ENCODE results near the gene HACL1. TPM values are rescaled to one million over a fixed set of nuclear protein-coding genes. Genes with fewer than 3 reads are reported as not detected.

The HACL1 gene
- total and polyA plus RNA-seq, 2 donors (not counting 3 experiments of a cell fraction or from before 2014, with no cell fraction given): 16.5 to 27.4 TPM

GRCh38 chr3:15628967-15629366, 27.6 kb upstream of the HACL1 start:
- Histone ChIP-seq H3K79me2 (ENCODE audit: control insufficient read depth, insufficient read depth, low read length) (no peaks in the 10 kb centered on the region), H3K9me3 (replicated peaks; ENCODE audit: control insufficient read depth, insufficient read depth, low read length) (no peaks in the 10 kb centered on the region), H3K4me2 (ENCODE audit: insufficient read depth, low read length) (no peak overlapping the region), H3K36me3 (ENCODE audit: control insufficient read depth in 2 of 2, extremely low read depth in 1 of 2, insufficient read depth in 2 of 2, low read length in 2 of 2) (no peaks in the 10 kb centered on the region), H4K20me1 (replicated peaks; ENCODE audit: control insufficient read depth, extremely low read depth, insufficient read depth, low read length) (no peaks in the 10 kb centered on the region), H3K27ac (ENCODE audit: insufficient read depth, low read depth, low read length) (no peak overlapping the region), H3K27me3 (ENCODE audit: control insufficient read depth in 2 of 2, insufficient read depth in 2 of 2, low read length in 2 of 2) (no peaks in the 10 kb centered on the region), H3K9ac (replicated peaks; ENCODE audit: extremely low read depth, insufficient read depth, low read length) (no peak overlapping the region), H2AFZ (ENCODE audit: low read depth, low read length) (no peak overlapping the region), H3K4me3 (replicated peaks in 1 of 3; ENCODE audit: insufficient read depth in 1 of 3, low read depth in 1 of 3, low read length in 3 of 3) (no peak overlapping the region), H3K9me1 (replicated peaks; ENCODE audit: control insufficient read depth, extremely low read depth, insufficient read depth, low read length) (no peaks in the 10 kb centered on the region), H3K4me1 (ENCODE audit: control insufficient read depth, extremely low read depth, insufficient read depth, low read length) (peaks cover 42% of the 10 kb centered on the region)
- CTCF ChIA-PET: interaction anchor here (1.2 to 4.0 kb wide), 3 partner anchors 18 to 182 kb away, joined by 3 to 59 read pairs (median 44); no protein-coding TSS in a partner anchor
- BruUV-seq (replicated peaks): no TSS peak
- FAIRE-seq (no peak), DNase-seq (ENCODE audit: low read depth, low spot score) (no peak)
- TF ChIP-seq, protein P1, sequence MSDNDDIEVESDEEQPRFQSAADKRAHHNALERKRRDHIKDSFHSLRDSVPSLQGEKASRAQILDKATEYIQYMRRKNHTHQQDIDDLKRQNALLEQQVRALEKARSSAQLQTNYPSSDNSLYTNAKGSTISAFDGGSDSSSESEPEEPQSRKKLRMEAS (IDR thresholded peaks at IDR 0.05; ENCODE audit: insufficient read depth, insufficient read length): no peak
- TF ChIP-seq JUN (IDR thresholded peaks at IDR 0.05; ENCODE audit: borderline replicate concordance, insufficient read depth, insufficient read length, low read depth) (no peak), FOS (IDR thresholded peaks at IDR 0.05; ENCODE audit: borderline replicate concordance, insufficient read depth, low read length) (no peak), GATA2 (IDR thresholded peaks at IDR 0.05; ENCODE audit: insufficient read depth, insufficient read length, low read depth, low read length) (no peak), EZH2 (IDR thresholded peaks at IDR 0.05; ENCODE audit: borderline replicate concordance, low read depth, low read length, severe bottlenecking) (no peak), POLR2A (IDR thresholded peaks at IDR 0.05; ENCODE audit: low read depth, low read length) (no peak)
- dilution Hi-C loops (cut with MboI; ENCODE audit: extremely low pct_ligation_motif_present, low sequenced_read_pairs): loop anchor here (25.0 kb wide), 1 partner anchor 433 kb away; no protein-coding TSS in a partner anchor
- intact Hi-C loops (cut with micrococcal nuclease): no loop called here
- POLR2A ChIA-PET: no interaction called here
